GM23248 (cell line): Measurements from ENCODE around the gene KIF24. TPM values are rescaled to one million over a fixed set of nuclear protein-coding genes. Genes with fewer than 3 reads are reported as not detected.
"Not testable (repeated sequence)": the region's sequence is repeated elsewhere in the genome, so short reads cannot be mapped to it uniquely, and the experiment has no call there.

Source experiments
- DNase-seq: peaks from one replicate; pipeline ENCODE4 v3.0.0-alpha.2; 2015
- H2AFZ ChIP-seq: fragments of 200-600 bp; sonication (generic); 2 replicates; pipeline ENCODE4 v1.6.1; 2016; ENCODE audit warnings: antibody characterized with exemption
- H3F3A ChIP-seq: fragments of 200-600 bp; sonication (generic); 2 replicates; pipeline ENCODE4 v1.6.1; 2016; ENCODE audit warnings: mild to moderate bottlenecking, antibody characterized with exemption, mixed run types; ENCODE audit not compliant: insufficient read depth
- H3K27ac ChIP-seq: fragments of 200-600 bp; sonication (generic); 2 replicates; pipeline ENCODE4 v1.5.1; 2016; ENCODE audit warnings: mild to moderate bottlenecking
- H3K27me3 ChIP-seq: fragments of 200-600 bp; sonication (generic); replicated peaks from 2 replicates; pipeline ENCODE4 v1.6.1; 2016; ENCODE audit warnings: mild to moderate bottlenecking; ENCODE audit not compliant: insufficient read depth
- H3K36me3 ChIP-seq: fragments of 200-600 bp; sonication (generic); 2 replicates; pipeline ENCODE4 v1.6.1; 2016; ENCODE audit warnings: low read depth, mild to moderate bottlenecking
- H3K4me1 ChIP-seq: fragments of 200-600 bp; sonication (generic); 2 replicates; pipeline ENCODE4 v1.6.1; 2016; ENCODE audit warnings: mild to moderate bottlenecking; ENCODE audit not compliant: insufficient read depth
- H3K4me2 ChIP-seq: fragments of 200-600 bp; sonication (generic); one replicate; pipeline ENCODE4 v1.6.1; 2016; ENCODE audit warnings: mild to moderate bottlenecking; ENCODE audit not compliant: unreplicated experiment
- H3K4me3 ChIP-seq: fragments of 200-600 bp; sonication (generic); 2 replicates; pipeline ENCODE4 v1.5.1; 2016; ENCODE audit warnings: mild to moderate bottlenecking
- H3K79me2 ChIP-seq: fragments of 200-600 bp; sonication (generic); 2 replicates; pipeline ENCODE4 v1.6.1; 2016; ENCODE audit warnings: mild to moderate bottlenecking; ENCODE audit not compliant: insufficient read depth
- H3K9ac ChIP-seq: fragments of 200-600 bp; sonication (generic); 2 replicates; pipeline ENCODE4 v1.6.1; 2016; ENCODE audit warnings: mild to moderate bottlenecking
- H3K9me2 ChIP-seq: fragments of 200-600 bp; sonication (generic); 2 replicates; pipeline ENCODE4 v1.6.1; 2016; ENCODE audit warnings: mixed run types, mild to moderate bottlenecking, moderate library complexity; ENCODE audit not compliant: insufficient read depth
- H3K9me3 ChIP-seq: fragments of 200-600 bp; sonication (generic); one replicate; pipeline ENCODE4 v1.6.1; 2017; ENCODE audit warnings: low read depth
- H4K20me1 ChIP-seq: fragments of 200-600 bp; sonication (generic); 2 replicates; pipeline ENCODE4 v1.6.0; 2016; ENCODE audit not compliant: insufficient read depth
- EZH2 ChIP-seq: fragments of 200-600 bp; sonication (generic); IDR thresholded peaks from 2 replicates; pipeline ENCODE4 v1.6.1; 2018; ENCODE audit warnings: antibody characterized with exemption, mild to moderate bottlenecking; ENCODE audit not compliant: insufficient read depth, poor library complexity, severe bottlenecking
- EZH2phosphoT487 ChIP-seq: fragments of 200-600 bp; sonication (generic); IDR thresholded peaks from 2 replicates; pipeline ENCODE4 v1.6.1; 2018; ENCODE audit warnings: antibody characterized with exemption, moderate library complexity, mild to moderate bottlenecking, low read depth; ENCODE audit not compliant: insufficient read depth
- WGBS, 2 experiments: methylation state at CpG; one replicate each; pipeline ENCODE4 v1.1.6; 2015 to 2017; ENCODE audit warnings: low lambda C conversion rate in 2 of 2, low coverage in 1 of 2; ENCODE audit errors: missing lambda C conversion rate in 2 of 2; 5-methylcytosine and 5-hydroxymethylcytosine counted together
- in situ Hi-C: fragments of 300-500 bp; cut with MboI; formaldehyde crosslinking; loops from 2 replicates; pipeline ENCODE4 v1.15.0; 2020
- polyA plus RNA-seq: library from polyadenylated mRNA; unstranded; fragments of >200 nt; fragmentation: Nextera tagmentation; extraction: Ambion mirVana; gene quantifications from 2 replicates; pipeline ENCODE4 v1.2.1, GENCODE V29; 2016
- total RNA-seq: library from RNA; depleted of rRNA; stranded (reverse); fragments of >200 nt; shearing (Covaris generic); gene quantifications from 2 replicates; pipeline ENCODE4 v1.2.3, GENCODE V29; 2014

Gene KIF24
- total and polyA plus RNA-seq, 2 experiments from 2014 or later, result 0.95 to 1.6 TPM

DNA sequence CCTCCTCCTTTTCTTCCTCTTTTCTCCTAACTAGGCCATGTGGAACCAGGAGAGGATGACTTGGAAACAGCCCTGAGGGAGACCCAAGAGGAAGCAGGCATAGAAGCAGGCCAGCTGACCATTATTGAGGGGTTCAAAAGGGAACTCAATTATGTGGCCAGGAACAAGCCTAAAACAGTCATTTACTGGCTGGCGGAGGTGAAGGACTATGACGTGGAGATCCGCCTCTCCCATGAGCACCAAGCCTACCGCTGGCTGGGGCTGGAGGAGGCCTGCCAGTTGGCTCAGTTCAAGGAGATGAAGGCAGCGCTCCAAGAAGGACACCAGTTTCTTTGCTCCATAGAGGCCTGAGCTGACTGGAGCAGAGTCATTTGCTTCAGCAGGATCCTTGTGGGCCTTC is 14.0 kb upstream of the KIF24 start:
- in situ Hi-C loops, result loop anchor here (5.0 kb wide), 1 partner anchor 34 kb away; the partner anchor contains the start of gene MYORG
- Histone ChIP-seq H2AFZ (no peak overlapping the region), H3K4me2 (no peak overlapping the region), H3K9me3 (no peaks in the 10 kb centered on the region), H3K9ac (no peak overlapping the region), H3K27ac (no peak overlapping the region), H3K79me2 (no peaks in the 10 kb centered on the region), H3K4me1 (no peaks in the 10 kb centered on the region), H3K27me3 (no peaks in the 10 kb centered on the region), H3F3A (no peaks in the 10 kb centered on the region), H3K36me3 (peaks cover 10% of the 10 kb centered on the region; the same call in 1 of the 2 replicates), H3K4me3 (no peak overlapping the region), H4K20me1 (no peaks in the 10 kb centered on the region), H3K9me2 (no peaks in the 10 kb centered on the region)
- TF ChIP-seq EZH2, result no peak
- no peak for TF ChIP-seq EZH2phosphoT487
- 78 to 83% methylated on average over 5 of the region's 5 CpGs for WGBS, 2 experiments
- no peak for DNase-seq

DNA sequence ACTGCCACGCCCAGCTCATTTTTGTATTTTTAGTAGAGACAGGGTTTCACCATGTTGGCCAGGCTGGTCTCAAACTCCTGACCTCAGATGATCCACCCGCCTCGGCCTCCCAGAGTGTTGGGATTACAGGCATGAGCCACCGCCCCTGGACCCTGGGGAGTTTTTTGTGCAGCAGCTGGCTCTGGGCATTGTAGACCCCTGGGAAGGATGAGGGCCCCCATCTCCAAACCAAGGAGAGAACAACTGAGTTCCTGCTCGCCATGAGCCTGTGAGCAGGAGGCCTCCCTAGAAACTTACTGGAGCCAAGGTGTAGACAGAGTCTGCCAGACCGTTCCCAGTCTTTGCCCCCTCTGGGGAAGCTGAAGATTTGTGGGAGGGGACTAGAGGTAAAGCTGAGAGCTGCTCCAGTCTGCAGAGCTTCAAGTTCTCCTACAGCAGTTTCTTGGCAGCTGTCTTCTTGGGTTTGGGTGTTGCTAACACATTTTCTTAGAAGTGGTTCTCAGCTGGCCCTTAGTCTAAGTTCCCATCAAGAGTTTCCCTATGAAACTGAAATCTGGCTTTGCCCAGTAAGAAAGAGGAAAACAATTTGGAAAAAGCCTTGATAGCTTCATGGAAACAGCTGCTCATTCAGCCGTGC is 12.7 kb upstream of the KIF24 start:
- 85 to 86% methylated on average over 5 to 7 of the region's 7 CpGs for WGBS, 2 experiments

DNA sequence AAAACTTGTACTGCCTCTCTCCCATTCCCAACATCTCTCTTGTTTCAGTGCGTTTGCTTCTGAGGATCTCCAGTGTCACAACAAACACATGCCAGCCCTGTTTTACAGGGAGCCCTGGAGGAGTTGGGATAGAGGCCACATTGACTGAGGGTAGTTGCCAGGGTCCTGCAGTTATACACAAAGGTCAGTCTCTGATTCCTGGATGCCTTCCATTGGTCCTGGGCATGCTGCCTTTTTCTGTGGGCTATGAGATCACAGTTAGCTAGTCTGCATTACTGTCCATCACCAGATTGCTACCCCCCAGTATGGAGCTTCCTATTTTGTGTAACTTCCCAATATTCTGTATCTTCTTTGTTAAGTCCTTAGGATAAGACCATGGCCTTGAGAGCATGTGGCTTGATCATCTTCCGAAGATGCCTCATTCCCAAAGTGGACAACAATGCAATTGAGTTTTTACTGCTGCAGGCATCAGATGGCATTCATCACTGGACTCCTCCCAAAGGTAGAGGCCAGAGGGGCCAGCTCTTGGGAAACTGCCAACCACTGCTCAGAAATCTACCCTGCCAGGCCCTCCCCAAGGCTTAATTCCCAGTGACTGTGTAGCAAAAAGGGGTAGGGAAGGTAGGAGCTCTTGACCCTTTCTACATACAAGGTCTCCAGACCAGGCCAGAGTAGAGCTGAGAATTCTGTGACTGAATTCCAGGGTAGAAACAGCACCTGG is 9.8 kb upstream of the KIF24 start:
- no peaks in the 10 kb centered on the region for H3F3A ChIP-seq
- H3K4me2 ChIP-seq, result no peak overlapping the region
- TF ChIP-seq EZH2phosphoT487 (no peak), EZH2 (no peak)
- in situ Hi-C loops, result no loop called here
- H2AFZ ChIP-seq, result no peak overlapping the region
- no peak overlapping the region for H3K4me3 ChIP-seq
- H3K9me3 ChIP-seq, result no peaks in the 10 kb centered on the region
- DNase-seq, result no peak
- H4K20me1 ChIP-seq, result no peaks in the 10 kb centered on the region
- peaks cover 10% of the 10 kb centered on the region; the same call in 1 of the 2 replicates for H3K36me3 ChIP-seq
- H3K27ac ChIP-seq, result no peak overlapping the region
- no peak overlapping the region for H3K9ac ChIP-seq
- H3K4me1 ChIP-seq, result no peaks in the 10 kb centered on the region
- 76 to 77% methylated on average over 2 of the region's 2 CpGs for WGBS, 2 experiments
- peaks cover 27% of the 10 kb centered on the region for H3K79me2 ChIP-seq
- no peaks in the 10 kb centered on the region for H3K9me2 ChIP-seq
- H3K27me3 ChIP-seq, result no peaks in the 10 kb centered on the region

More for the DNA sequence above, 12.7 kb upstream of the KIF24 start:
- TF ChIP-seq EZH2phosphoT487 (no peak), EZH2 (no peak)
- no peaks in the 10 kb centered on the region for H3K4me1 ChIP-seq
- no peaks in the 10 kb centered on the region for H4K20me1 ChIP-seq
- no peak overlapping the region for H3K27ac ChIP-seq
- no peaks in the 10 kb centered on the region for H3K79me2 ChIP-seq
- H3K27me3 ChIP-seq, result no peaks in the 10 kb centered on the region
- in situ Hi-C loops, result loop anchor here (5.0 kb wide), 1 partner anchor 36 kb away; the partner anchor contains the start of gene MYORG
- peaks cover 10% of the 10 kb centered on the region; the same call in 1 of the 2 replicates for H3K36me3 ChIP-seq
- H2AFZ ChIP-seq, result no peak overlapping the region
- no peaks in the 10 kb centered on the region for H3F3A ChIP-seq
- H3K9ac ChIP-seq, result no peak overlapping the region
- H3K4me2 ChIP-seq, result no peak overlapping the region
- no peak overlapping the region for H3K4me3 ChIP-seq
- no peak for DNase-seq
- H3K9me3 ChIP-seq, result no peaks in the 10 kb centered on the region
- H3K9me2 ChIP-seq, result no peaks in the 10 kb centered on the region

DNA sequence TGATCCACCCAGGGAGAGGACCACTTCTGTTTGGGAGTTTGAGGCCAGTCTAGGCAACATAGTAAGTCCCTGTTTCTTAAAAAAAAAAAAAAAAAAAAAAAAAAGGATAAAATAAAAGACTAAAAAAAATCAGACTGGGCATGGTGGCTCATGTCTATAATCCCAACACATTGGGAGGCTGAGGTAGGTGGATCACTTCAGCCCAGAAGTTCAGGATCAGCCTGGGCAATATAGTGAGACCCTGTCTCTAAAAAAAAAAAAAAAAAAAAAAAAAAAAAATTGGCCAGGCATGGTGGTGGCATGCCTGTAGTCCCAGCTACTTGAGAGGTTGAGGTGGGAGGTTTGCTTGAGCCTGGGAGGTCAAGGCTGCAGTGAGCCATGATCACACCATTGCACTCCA is 9.0 kb upstream of the KIF24 start:
- H2AFZ ChIP-seq, H3F3A ChIP-seq, in situ Hi-C loops, H3K4me1 ChIP-seq, H3K4me3 ChIP-seq, H3K9me2 ChIP-seq, H3K9ac ChIP-seq, DNase-seq, H3K27me3 ChIP-seq, H4K20me1 ChIP-seq, H3K9me3 ChIP-seq, H3K27ac ChIP-seq, H3K4me2 ChIP-seq, H3K36me3 ChIP-seq: not testable (repeated sequence)
- peaks cover 34% of the 10 kb centered on the region for H3K79me2 ChIP-seq
